T-cell (primary cell): ENCODE measurements around the gene BABAM2. TPM values are rescaled to one million over a fixed set of nuclear protein-coding genes. Genes with fewer than 3 reads are reported as not detected.

Source experiments
- ATAC-seq, 4 experiments: fragments of 200-7000 bp in 3 of 4; fragments of 150-1000 bp in 1 of 4; cut with Tn5 transposase; replicated peaks in 1 of 4; 1 replicate in 3 of 4; 2 replicates in 1 of 4; pipeline ENCODE4 v1.10.0; 2021; ENCODE audit warnings: moderate library complexity in 3 of 4, mild to moderate bottlenecking in 2 of 4, moderate number of reproducible peaks in 1 of 4
- CTCF ChIA-PET, 2 donors: fragments of 300-600 bp; sonication (Branson Sonifier 250); formaldehyde crosslinking; loops; one replicate each; lab custom pipeline; 2022; ENCODE audit warnings: antibody characterized with exemption in 2 of 2; lab: Charles Lee
- POLR2A ChIA-PET, 2 donors: fragments of 300-600 bp; sonication (Branson Sonifier 250); formaldehyde crosslinking; loops; one replicate each; lab custom pipeline; 2022; ENCODE audit warnings: antibody characterized with exemption in 2 of 2; lab: Charles Lee
- DNase-seq, 35 experiments: peaks; one replicate each; pipeline versions ENCODE4 v3.0.0 to v3.0.0-alpha.2; 2013 to 2023
- H3K27ac ChIP-seq: one replicate; pipeline ENCODE4 v1.5.1; 2013; ENCODE audit warnings: low read length
- H3K27me3 ChIP-seq, 2 experiments: replicated peaks in 1 of 2; 1 replicate in 1 of 2; 2 replicates in 1 of 2; pipeline versions ENCODE4 v1.6.1 to v1.7.0; 2013; ENCODE audit warnings: low read length in 1 of 2, mixed read lengths in 1 of 2; ENCODE audit not compliant: control insufficient read depth in 2 of 2, insufficient read depth in 2 of 2; ENCODE audit errors: extremely low read depth in 1 of 2
- H3K36me3 ChIP-seq, 2 donors: 1 replicate in 1 of 2; 2 replicates in 1 of 2; pipeline versions ENCODE4 v1.6.1 to v1.7.0; 2013; ENCODE audit warnings: low read length in 1 of 2; ENCODE audit not compliant: control insufficient read depth in 2 of 2, insufficient read depth in 1 of 2; ENCODE audit errors: extremely low read depth in 1 of 2
- H3K4me1 ChIP-seq, 2 experiments: 1 replicate in 1 of 2; 2 replicates in 1 of 2; pipeline versions ENCODE4 v1.6.1 to v1.7.0; 2013; ENCODE audit warnings: low read length in 2 of 2, mixed read lengths in 1 of 2; ENCODE audit not compliant: insufficient read depth in 2 of 2, control insufficient read depth in 1 of 2; ENCODE audit errors: extremely low read depth in 1 of 2
- H3K4me3 ChIP-seq, 2 donors: 1 replicate in 1 of 2; 2 replicates in 1 of 2; pipeline versions ENCODE4 v1.5.1 to v1.7.0; 2013; ENCODE audit warnings: mild to moderate bottlenecking in 2 of 2, low read length in 1 of 2, moderate library complexity in 1 of 2; ENCODE audit not compliant: control insufficient read depth in 1 of 2; ENCODE audit errors: extremely low read depth in 1 of 2
- H3K9me3 ChIP-seq: 2 replicates; pipeline ENCODE4 v1.7.0; 2013
- H3K27ac Mint-ChIP-seq, 2 donors: one replicate each; pipeline ENCODE4 v1.8.0; 2020 to 2021; ENCODE audit warnings: mild to moderate bottlenecking in 2 of 2, mixed read lengths in 2 of 2
- H3K27me3 Mint-ChIP-seq, 2 donors: one replicate each; pipeline ENCODE4 v1.8.0; 2021 to 2022; ENCODE audit warnings: mixed read lengths in 2 of 2
- H3K36me3 Mint-ChIP-seq: one replicate; pipeline ENCODE4 v1.8.0; 2021; ENCODE audit warnings: mixed read lengths
- H3K4me1 Mint-ChIP-seq, 3 donors: one replicate each; pipeline ENCODE4 v1.8.0; 2020 to 2022; ENCODE audit warnings: mixed read lengths in 3 of 3, mild to moderate bottlenecking in 1 of 3
- H3K4me3 Mint-ChIP-seq, 3 donors: one replicate each; pipeline ENCODE4 v1.8.0; 2020 to 2022; ENCODE audit warnings: mild to moderate bottlenecking in 3 of 3, mixed read lengths in 3 of 3, moderate library complexity in 3 of 3
- H3K9me3 Mint-ChIP-seq, 3 donors: one replicate each; pipeline ENCODE4 v1.8.0; 2020 to 2022; ENCODE audit warnings: mixed read lengths in 3 of 3
- WGBS: methylation state at CpG from one replicate; pipeline ENCODE4 v1.1.5; 2013; ENCODE audit warnings: missing lambda C conversion rate; ENCODE audit not compliant: insufficient coverage; 5-methylcytosine and 5-hydroxymethylcytosine counted together
- total RNA-seq, 35 experiments: library from RNA in 6 of 35; stranded (reverse) in 6 of 35; fragments of 120-200 nt in 1 of 35; gene quantifications; one replicate each; pipeline versions ENCODE4 v1.2.1 to v1.2.4 and lab custom pipeline; 2013 to 2026

The BABAM2 gene
- total RNA-seq, 5 donors from 2014 or later (not counting 1 experiment from before 2014, with no cell fraction given) = 28.4 to 45.2 (median 37.4) TPM

DNA sequence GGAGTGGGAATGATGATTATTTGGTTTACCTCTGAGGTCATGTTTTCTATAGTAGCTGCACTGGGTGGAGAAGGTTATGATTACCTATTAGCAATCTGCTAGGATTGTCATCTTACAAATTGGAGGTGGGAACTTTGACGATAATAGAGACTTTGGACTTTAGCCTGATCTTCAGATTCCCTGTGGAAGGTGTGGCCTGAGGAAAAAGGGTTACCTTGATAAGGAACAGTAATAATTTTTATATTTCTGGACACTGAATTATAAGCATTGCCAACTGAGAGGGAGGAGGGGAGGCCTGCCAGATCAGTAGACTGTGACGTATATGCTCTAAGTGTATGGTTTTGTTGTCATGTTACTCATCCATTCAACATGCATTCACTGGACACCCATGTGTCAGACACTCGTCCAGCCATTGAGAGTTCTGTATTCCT is 318.7 kb downstream of the BABAM2 start:
- POLR2A ChIA-PET = no interaction called here
- Mint-ChIP-seq H3K9me3 (no peaks in the 10 kb centered on the region), H3K4me3 (no peak overlapping the region), H3K36me3 (peaks cover 21% of the 10 kb centered on the region), H3K27ac (no peak overlapping the region), H3K27me3 (no peaks in the 10 kb centered on the region), H3K4me1 (peaks cover 2 to 6% (median 2%) of the 10 kb centered on the region in 3 donors)
- no peaks in the 10 kb centered on the region for H3K27me3 ChIP-seq
- H3K27ac ChIP-seq = no peak overlapping the region
- H3K4me1 ChIP-seq = peaks cover 0 to 2% of the 10 kb centered on the region in 2 experiments
- no peak for DNase-seq
- no peaks in the 10 kb centered on the region for H3K9me3 ChIP-seq
- no peak for ATAC-seq
- WGBS = 86% methylated on average over 1 of the region's 3 CpGs
- CTCF ChIA-PET = no interaction called here
- H3K36me3 ChIP-seq = no peaks in the 10 kb centered on the region
- H3K4me3 ChIP-seq = no peak overlapping the region

DNA sequence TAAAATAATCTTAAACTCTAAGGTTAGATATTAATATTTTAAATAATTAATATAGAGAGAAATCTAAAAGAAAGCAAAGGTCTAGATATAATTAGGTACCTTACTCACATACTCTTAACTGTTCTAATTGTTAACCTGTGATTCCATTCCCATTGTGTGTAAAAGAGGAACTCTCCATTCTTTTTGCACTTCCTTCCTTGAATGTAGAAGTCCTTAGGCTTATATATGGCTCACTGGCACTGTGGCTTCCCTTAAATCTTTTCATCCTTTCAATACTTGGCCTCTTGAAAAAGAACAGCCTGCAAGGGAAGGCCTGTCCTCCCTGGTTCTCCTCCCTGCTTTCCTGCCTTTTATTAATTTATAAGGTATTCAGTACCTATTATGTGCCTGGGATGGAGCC is 319.3 kb downstream of the BABAM2 start:
- peaks cover 2 to 6% (median 2%) of the 10 kb centered on the region in 3 donors for H3K4me1 Mint-ChIP-seq
- H3K27ac Mint-ChIP-seq = no peak overlapping the region
- no peaks in the 10 kb centered on the region for H3K9me3 Mint-ChIP-seq

DNA sequence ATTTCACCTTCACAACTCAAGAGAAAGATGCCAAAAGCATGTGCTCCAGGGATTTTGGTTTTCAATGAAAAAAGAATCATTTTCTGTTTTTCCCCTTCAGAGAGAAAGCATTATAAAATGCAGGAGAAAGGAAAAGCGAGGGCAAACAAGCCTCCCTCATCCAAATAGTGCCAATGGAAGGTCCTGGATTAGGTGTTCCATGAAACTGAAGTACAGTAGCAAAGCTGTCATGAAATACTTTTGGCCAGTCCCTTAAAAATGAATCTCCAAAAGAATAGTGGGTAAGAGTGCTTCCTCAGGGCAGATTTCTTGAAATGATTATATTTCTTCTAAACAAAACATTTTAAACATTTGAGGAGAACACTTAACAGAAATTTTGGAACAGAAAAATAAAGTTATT is 320.0 kb downstream of the BABAM2 start:
- peaks cover 19% of the 10 kb centered on the region for H3K36me3 Mint-ChIP-seq
- no peak overlapping the region for H3K4me3 ChIP-seq
- WGBS = no CpG with 5 or more reads among the region's 1 CpG
- ChIA-PET CTCF (no interaction called here), POLR2A (interaction anchor here in 1 of 2 donors (0.6 kb wide), 1 partner anchor 232 kb away, joined by 6 read pairs; no protein-coding TSS in a partner anchor)
- H3K4me3 Mint-ChIP-seq = no peak overlapping the region
- DNase-seq (no peak), ATAC-seq (no peak)
- H3K4me1 ChIP-seq = peaks cover 0 to 2% of the 10 kb centered on the region in 2 experiments
- no peak overlapping the region for H3K27ac Mint-ChIP-seq
- H3K9me3 ChIP-seq = no peaks in the 10 kb centered on the region
- no peak overlapping the region for H3K27ac ChIP-seq
- H3K4me1 Mint-ChIP-seq = peaks cover 2 to 6% (median 2%) of the 10 kb centered on the region in 3 donors
- no peaks in the 10 kb centered on the region for H3K9me3 Mint-ChIP-seq
- H3K27me3 ChIP-seq = no peaks in the 10 kb centered on the region
- no peaks in the 10 kb centered on the region for H3K36me3 ChIP-seq
- no peaks in the 10 kb centered on the region for H3K27me3 Mint-ChIP-seq

More for the DNA sequence above, 319.3 kb downstream of the BABAM2 start:
- H3K27me3 Mint-ChIP-seq = no peaks in the 10 kb centered on the region
- Histone ChIP-seq H3K9me3 (no peaks in the 10 kb centered on the region), H3K4me1 (peaks cover 0 to 2% of the 10 kb centered on the region in 2 experiments), H3K36me3 (no peaks in the 10 kb centered on the region), H3K4me3 (no peak overlapping the region), H3K27me3 (no peaks in the 10 kb centered on the region), H3K27ac (no peak overlapping the region)
- no peak for DNase-seq
- ATAC-seq = no peak
- no peak overlapping the region for H3K4me3 Mint-ChIP-seq
- H3K36me3 Mint-ChIP-seq = peaks cover 19% of the 10 kb centered on the region
- ChIA-PET CTCF (no interaction called here), POLR2A (no interaction called here)

DNA sequence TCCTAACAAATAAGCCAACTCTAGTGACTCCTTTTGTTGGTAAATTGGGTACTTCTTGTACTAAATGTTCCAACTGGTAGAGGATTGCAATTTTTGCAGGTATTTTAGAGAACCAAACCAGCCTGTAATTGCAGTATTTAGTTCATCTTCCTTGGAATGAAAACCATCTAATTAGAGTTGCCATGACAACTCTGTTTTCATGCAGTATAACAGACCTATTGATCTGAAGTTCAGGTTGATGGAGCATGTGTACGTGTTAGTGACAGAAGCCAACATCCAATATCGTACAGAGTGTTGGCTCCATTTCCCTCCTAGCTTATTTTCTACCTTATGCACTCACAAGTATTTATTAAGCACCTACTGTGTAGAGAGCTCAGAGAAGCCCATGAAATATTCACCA is 325.8 kb downstream of the BABAM2 start:
- WGBS = no CpG with 5 or more reads among the region's 2 CpGs
- peaks cover 12% of the 10 kb centered on the region for H3K36me3 Mint-ChIP-seq
- peaks cover 2 to 20% (median 2%) of the 10 kb centered on the region in 3 donors for H3K4me1 Mint-ChIP-seq
- Histone ChIP-seq H3K4me3 (no peak overlapping the region), H3K27ac (no peak overlapping the region), H3K36me3 (no peaks in the 10 kb centered on the region), H3K27me3 (no peaks in the 10 kb centered on the region), H3K9me3 (no peaks in the 10 kb centered on the region), H3K4me1 (peaks cover 0 to 2% of the 10 kb centered on the region in 2 experiments)
- no peak overlapping the region for H3K4me3 Mint-ChIP-seq
- no peak overlapping the region for H3K27ac Mint-ChIP-seq
- H3K27me3 Mint-ChIP-seq = no peaks in the 10 kb centered on the region
- POLR2A ChIA-PET = no interaction called here
- no peak for DNase-seq
- no peaks in the 10 kb centered on the region for H3K9me3 Mint-ChIP-seq
- CTCF ChIA-PET = no interaction called here
- ATAC-seq = no peak

DNA sequence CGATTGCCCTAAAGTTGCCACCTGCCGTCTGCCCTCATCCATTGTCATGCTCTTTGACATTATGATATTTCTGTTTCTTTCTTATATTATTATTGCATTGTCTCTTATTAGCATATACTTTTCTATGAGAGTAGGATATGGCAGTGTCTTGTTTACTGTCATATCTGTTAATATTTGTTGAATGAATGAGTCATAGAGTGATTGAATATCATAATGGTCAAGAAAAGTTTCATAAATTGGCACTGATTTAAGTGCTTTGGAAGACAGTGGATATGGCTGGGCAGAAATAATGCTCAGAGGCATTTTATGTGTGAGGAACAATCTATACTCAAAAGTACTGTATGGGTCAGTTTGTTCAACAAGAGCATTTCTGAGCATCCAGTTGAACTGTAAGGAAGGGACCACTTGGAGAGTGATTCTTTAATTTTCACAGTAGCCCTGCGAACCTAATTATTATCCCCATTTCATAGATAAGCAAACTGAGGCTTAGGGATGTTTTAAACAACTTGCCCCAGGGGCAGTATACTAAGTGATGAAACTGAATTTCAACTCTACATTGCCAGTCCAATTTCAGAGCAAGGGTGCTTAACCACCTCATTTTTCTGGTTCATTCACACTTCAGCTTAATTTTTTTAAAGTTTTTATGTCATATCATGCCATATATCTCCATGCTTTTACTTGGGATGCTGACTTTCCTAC is 326.7 kb downstream of the BABAM2 start:
- Histone ChIP-seq H3K9me3 (no peaks in the 10 kb centered on the region), H3K27me3 (no peaks in the 10 kb centered on the region), H3K36me3 (no peaks in the 10 kb centered on the region), H3K4me1 (peaks cover 0 to 2% of the 10 kb centered on the region in 2 experiments), H3K27ac (no peak overlapping the region), H3K4me3 (no peak overlapping the region)
- peaks cover 2 to 24% (median 2%) of the 10 kb centered on the region in 3 donors for H3K4me1 Mint-ChIP-seq
- no peaks in the 10 kb centered on the region for H3K27me3 Mint-ChIP-seq
- ChIA-PET POLR2A (no interaction called here), CTCF (no interaction called here)
- H3K4me3 Mint-ChIP-seq = no peak overlapping the region
- H3K36me3 Mint-ChIP-seq = peaks cover 11% of the 10 kb centered on the region
- no peaks in the 10 kb centered on the region for H3K9me3 Mint-ChIP-seq
- DNase-seq (no peak), ATAC-seq (no peak)
- WGBS = no CpG with 5 or more reads among the region's 3 CpGs
- H3K27ac Mint-ChIP-seq = no peak overlapping the region

DNA sequence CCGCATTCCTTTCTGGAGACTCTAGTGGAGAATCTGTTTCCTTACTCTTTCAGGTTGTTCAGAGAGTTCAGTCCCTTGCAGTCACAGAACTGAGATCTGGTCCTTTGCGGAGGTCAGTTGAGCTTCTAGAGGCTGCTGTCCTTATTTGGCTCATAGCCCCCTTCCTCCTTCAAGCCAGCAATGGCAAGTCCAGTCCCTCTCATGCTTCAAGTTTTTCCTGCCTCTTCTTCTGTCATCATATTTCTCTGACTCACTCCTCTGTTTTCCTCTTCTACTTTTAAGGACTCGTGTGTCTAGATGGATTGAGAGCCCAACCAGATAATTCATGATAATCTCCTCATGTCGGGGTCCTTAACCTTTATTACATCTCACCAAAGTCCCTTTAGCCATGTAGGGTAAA is 328.6 kb downstream of the BABAM2 start:
- Histone ChIP-seq H3K36me3 (no peaks in the 10 kb centered on the region), H3K4me1 (no peaks in the 10 kb centered on the region), H3K27ac (no peak overlapping the region), H3K9me3 (no peaks in the 10 kb centered on the region), H3K27me3 (no peaks in the 10 kb centered on the region), H3K4me3 (no peak overlapping the region)
- POLR2A ChIA-PET = no interaction called here
- no peaks in the 10 kb centered on the region for H3K9me3 Mint-ChIP-seq
- CTCF ChIA-PET = interaction anchor here in 1 of 2 donors (0.6 kb wide), 1 partner anchor 304 kb away, joined by 4 read pairs; no protein-coding TSS in a partner anchor
- H3K4me1 Mint-ChIP-seq = peaks cover 0 to 22% (median 0%) of the 10 kb centered on the region in 3 donors
- H3K27me3 Mint-ChIP-seq = no peaks in the 10 kb centered on the region
- H3K36me3 Mint-ChIP-seq = peaks cover 12% of the 10 kb centered on the region
- DNase-seq (no peak), ATAC-seq (no peak)
- 100% methylated on average over 3 of the region's 4 CpGs for WGBS
- no peak overlapping the region for H3K4me3 Mint-ChIP-seq
- H3K27ac Mint-ChIP-seq = no peak overlapping the region
